Stomach smooth muscle (tissue), 2 donors: ENCODE data around the gene RPH3AL.
"Not testable (repeated sequence)": the region's sequence is repeated elsewhere in the genome, so short reads cannot be mapped to it uniquely, and the experiment has no call there.

ENCODE experiments used
- H3K27ac ChIP-seq: one replicate; pipeline ENCODE4 v1.7.0; 2013; ENCODE audit warnings: mild to moderate bottlenecking, low read length, inconsistent platforms
- H3K27me3 ChIP-seq, 2 donors: one replicate each; pipeline ENCODE4 v1.7.0; 2013; ENCODE audit warnings: low read length in 2 of 2; ENCODE audit not compliant: insufficient read depth in 2 of 2, control insufficient read depth in 1 of 2
- H3K36me3 ChIP-seq, 2 donors: one replicate each; pipeline ENCODE4 v1.7.0; 2013; ENCODE audit warnings: low read length in 2 of 2; ENCODE audit not compliant: control insufficient read depth in 2 of 2, insufficient read depth in 2 of 2
- H3K4me1 ChIP-seq: one replicate; pipeline ENCODE4 v1.7.0; 2013; ENCODE audit warnings: low read length; ENCODE audit not compliant: control insufficient read depth, insufficient read depth
- H3K4me3 ChIP-seq, 2 donors: one replicate each; pipeline ENCODE4 v1.7.0; 2013; ENCODE audit warnings: low read length in 2 of 2
- H3K9ac ChIP-seq, 2 donors: one replicate each; pipeline ENCODE4 v1.7.0; 2013; ENCODE audit warnings: low read length in 2 of 2, mild to moderate bottlenecking in 1 of 2
- H3K9me3 ChIP-seq, 2 donors: one replicate each; pipeline ENCODE4 v1.7.0; 2013; ENCODE audit warnings: low read length in 2 of 2; ENCODE audit not compliant: control insufficient read depth in 2 of 2
- donor health status: healthy.
- donor health status: Pancreatic carcinoma.

Gene RPH3AL

GRCh38 chr17:199806-200545 is 152.6 kb downstream of the RPH3AL start:
- Histone ChIP-seq H3K36me3 (no peaks in the 10 kb centered on the region), H3K9ac (no peak overlapping the region), H3K27me3 (peaks cover 11 to 17% of the 10 kb centered on the region in 2 donors), H3K27ac (no peak overlapping the region), H3K4me3 (no peak overlapping the region), H3K4me1 (peaks cover 6% of the 10 kb centered on the region), H3K9me3 (no peaks in the 10 kb centered on the region)

DNA sequence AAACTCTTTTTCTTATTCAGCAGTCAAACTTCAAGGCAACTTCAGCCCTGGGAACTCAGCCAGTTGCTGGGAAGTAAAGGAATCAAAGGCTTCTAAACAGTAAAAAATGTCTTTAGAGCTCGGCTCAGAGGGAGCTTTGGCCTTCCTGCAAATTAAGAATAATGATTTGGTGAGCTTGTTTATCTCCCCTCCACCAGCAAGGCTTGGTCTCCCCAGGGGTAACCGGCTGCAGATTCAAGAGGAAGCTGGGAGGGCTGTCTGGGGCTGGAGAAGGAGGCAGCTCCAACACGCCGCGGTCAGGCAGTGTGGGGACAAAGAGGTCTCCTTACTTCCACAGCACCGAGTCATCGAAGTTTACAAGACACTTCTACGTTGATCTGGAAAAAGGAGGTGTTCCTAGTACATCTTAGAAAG is 153.4 kb downstream of the RPH3AL start:
- Histone ChIP-seq H3K9ac (no peak overlapping the region), H3K4me1 (peaks cover 6% of the 10 kb centered on the region), H3K9me3 (no peaks in the 10 kb centered on the region), H3K27ac (no peak overlapping the region), H3K27me3 (peaks cover 11 to 17% of the 10 kb centered on the region in 2 donors), H3K4me3 (no peak overlapping the region), H3K36me3 (no peaks in the 10 kb centered on the region)

GRCh38 chr17:198225-198624 is 154.4 kb downstream of the RPH3AL start:
- H3K27ac ChIP-seq, H3K4me1 ChIP-seq, H3K9ac ChIP-seq, H3K9me3 ChIP-seq, H3K4me3 ChIP-seq, H3K36me3 ChIP-seq: not testable (repeated sequence)
- peaks cover 11 to 19% of the 10 kb centered on the region in 2 donors for H3K27me3 ChIP-seq

DNA sequence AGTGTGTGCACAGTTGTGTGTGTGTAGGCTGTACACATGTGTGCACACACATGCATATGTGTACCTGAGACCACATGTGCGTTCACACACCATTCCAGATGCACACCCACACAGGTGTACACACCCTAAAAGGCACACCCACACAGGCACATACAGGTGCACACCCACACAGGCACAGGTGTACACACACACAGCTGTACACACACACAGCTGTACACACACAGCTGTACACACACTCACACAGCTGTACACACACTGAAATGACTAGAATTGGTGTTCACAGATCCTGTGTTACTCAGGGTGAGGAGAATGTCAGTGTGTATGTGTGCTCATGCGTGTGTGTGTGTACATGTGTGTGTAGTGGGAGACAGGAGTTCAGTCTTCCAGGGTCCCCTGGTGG is 155.3 kb downstream of the RPH3AL start:
- peaks cover 6% of the 10 kb centered on the region for H3K4me1 ChIP-seq
- H3K4me3 ChIP-seq = no peak overlapping the region
- no peaks in the 10 kb centered on the region for H3K36me3 ChIP-seq
- H3K27me3 ChIP-seq = peaks cover 11 to 19% of the 10 kb centered on the region in 2 donors
- no peak overlapping the region for H3K27ac ChIP-seq
- H3K9me3 ChIP-seq = no peaks in the 10 kb centered on the region
- H3K9ac ChIP-seq = no peak overlapping the region

DNA sequence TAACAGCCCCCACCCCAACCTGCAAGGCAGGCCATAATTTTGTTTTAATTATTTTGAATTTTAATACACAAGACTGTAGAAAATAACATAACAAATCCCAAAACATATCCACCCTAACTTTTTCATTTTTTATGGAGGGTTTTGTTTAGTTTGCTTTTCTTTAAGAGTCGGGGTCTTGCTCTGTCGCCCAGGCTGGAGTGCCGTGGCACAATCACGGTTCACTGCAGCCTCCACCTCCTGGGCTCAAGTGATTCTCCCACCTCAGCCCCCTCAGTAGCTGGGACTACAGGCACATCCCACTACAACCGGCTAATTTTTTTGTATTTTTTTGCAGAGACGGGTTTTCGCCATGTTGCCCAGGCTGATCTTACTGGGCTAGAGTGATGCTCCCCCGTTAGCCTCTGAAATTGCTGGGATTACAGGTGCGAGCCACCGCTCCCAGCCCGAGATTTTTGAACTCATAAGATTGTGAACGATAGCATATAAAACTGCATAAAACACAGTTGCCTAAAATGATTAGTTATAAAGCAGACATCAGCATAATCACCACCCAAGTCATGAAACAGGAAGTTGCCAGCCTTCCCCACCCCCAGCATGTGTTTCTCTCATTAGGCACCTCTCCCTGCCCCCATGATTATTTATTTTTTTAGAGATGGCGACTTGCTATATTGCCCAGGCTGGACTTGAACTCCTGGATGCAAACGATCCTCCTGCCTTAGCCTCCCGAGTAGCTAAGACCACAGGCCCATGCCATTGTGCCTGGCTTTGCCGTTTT is 157.6 kb downstream of the RPH3AL start:
- Histone ChIP-seq H3K36me3 (no peaks in the 10 kb centered on the region), H3K27me3 (peaks cover 11 to 18% of the 10 kb centered on the region in 2 donors), H3K27ac (no peak overlapping the region), H3K4me3 (no peak overlapping the region), H3K9me3 (no peaks in the 10 kb centered on the region), H3K9ac (no peak overlapping the region), H3K4me1 (peaks cover 6% of the 10 kb centered on the region)

DNA sequence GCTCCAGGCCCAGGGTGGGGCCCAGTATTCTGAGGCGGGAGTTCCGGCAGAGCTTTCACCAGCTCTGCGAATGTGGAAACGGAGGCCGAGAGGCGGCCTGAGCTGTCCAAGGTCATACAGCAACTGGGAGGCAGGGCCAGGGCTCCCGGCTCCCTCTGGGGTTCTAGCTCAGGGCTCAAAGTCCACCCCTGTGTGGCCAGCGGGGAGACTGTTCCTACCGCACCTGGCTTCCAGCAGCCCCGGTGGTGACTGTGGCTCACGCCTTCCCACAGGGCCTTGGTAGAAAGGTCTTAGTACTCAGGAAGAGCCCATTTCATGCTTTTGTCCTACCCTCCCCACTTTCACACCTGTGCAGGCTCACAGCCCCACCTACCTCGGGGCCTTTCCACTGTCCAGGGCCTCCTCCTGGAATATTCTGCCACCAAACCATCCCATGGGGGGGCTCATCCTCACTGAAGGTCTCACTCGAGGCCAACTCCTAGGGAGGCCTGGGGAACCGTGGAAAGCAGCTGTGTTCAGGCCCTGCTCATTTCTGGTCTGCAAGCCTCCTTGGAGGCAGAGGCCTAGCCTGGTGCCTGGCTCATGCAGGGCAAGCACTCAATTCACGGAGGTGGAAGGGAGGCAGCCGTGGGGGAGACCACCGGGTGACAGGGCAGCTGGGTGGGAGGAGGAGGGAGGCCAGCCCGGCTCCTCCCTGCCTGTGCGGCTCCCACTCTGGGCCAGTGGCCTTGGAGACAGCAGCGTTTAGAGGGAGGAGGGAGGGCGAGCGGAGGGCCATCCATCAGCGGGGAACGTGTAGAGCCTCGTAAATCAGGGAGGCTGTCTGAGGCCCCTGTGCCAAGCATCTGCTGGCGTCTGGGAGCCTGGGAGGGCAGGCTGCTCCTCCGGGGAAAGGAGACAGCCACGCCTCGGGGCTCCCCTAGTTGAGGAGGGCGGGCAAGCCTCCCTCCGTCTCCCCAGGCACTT is 158.5 kb downstream of the RPH3AL start:
- no peaks in the 10 kb centered on the region for H3K36me3 ChIP-seq
- H3K9ac ChIP-seq = no peak overlapping the region
- H3K27ac ChIP-seq = no peak overlapping the region
- H3K4me3 ChIP-seq = no peak overlapping the region
- H3K9me3 ChIP-seq = no peaks in the 10 kb centered on the region
- H3K27me3 ChIP-seq = peaks cover 11% of the 10 kb centered on the region in 2 donors
- H3K4me1 ChIP-seq = peaks cover under 1% of the 10 kb centered on the region

GRCh38 chr17:193426-193810 is 159.2 kb downstream of the RPH3AL start:
- Histone ChIP-seq H3K27me3 (peaks cover 11 to 15% of the 10 kb centered on the region in 2 donors), H3K9me3 (no peaks in the 10 kb centered on the region), H3K4me1 (no peaks in the 10 kb centered on the region), H3K4me3 (no peak overlapping the region), H3K9ac (no peak overlapping the region), H3K36me3 (no peaks in the 10 kb centered on the region), H3K27ac (no peak overlapping the region)

- Histone ChIP-seq H3K27me3 (peaks cover 9 to 11% of the 10 kb centered on the region in 2 donors), H3K4me3 (no peak overlapping the region), H3K36me3 (no peaks in the 10 kb centered on the region), H3K27ac (no peak overlapping the region), H3K9me3 (no peaks in the 10 kb centered on the region), H3K4me1 (no peaks in the 10 kb centered on the region), H3K9ac (no peak overlapping the region)
These were observed 159.8 kb downstream of the RPH3AL start for GRCh38 chr17:192666-193425.

- no peak overlapping the region for H3K9ac ChIP-seq
- peaks cover 3 to 5% of the 10 kb centered on the region in 2 donors for H3K27me3 ChIP-seq
- H3K4me3 ChIP-seq = no peak overlapping the region
These were observed 163.2 kb downstream of the RPH3AL start for GRCh38 chr17:189444-189843.

DNA sequence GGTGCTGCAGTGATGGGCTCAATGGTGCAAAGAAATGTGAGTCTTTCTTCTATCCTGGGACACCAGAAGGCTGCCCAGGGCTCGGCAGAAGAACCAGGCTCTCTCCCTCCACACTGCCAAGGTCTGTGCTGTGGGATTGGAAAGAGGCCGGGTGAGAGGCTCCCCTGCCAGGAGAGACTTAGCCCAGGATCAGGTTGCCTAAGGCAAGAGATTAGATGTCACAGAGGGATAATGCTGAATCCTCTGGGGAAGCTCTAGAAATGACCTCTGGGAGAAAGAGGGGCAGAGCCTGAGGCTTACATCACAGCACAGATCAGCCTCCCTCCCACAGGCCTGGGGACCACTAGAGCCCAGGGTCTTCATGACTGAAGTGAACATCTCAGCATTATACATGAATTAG is 165.5 kb downstream of the RPH3AL start:
- no peaks in the 10 kb centered on the region for H3K9me3 ChIP-seq
- H3K27ac ChIP-seq = no peak overlapping the region
- no peaks in the 10 kb centered on the region for H3K4me1 ChIP-seq
- no peak overlapping the region for H3K4me3 ChIP-seq
- H3K36me3 ChIP-seq = no peaks in the 10 kb centered on the region
- H3K27me3 ChIP-seq = peaks cover 12 to 17% of the 10 kb centered on the region in 2 donors
- H3K9ac ChIP-seq = no peak overlapping the region

More at GRCh38 chr17:189444-189843, 163.2 kb downstream of the RPH3AL start:
- no peaks in the 10 kb centered on the region for H3K36me3 ChIP-seq
- no peaks in the 10 kb centered on the region for H3K9me3 ChIP-seq
- H3K4me1 ChIP-seq = no peaks in the 10 kb centered on the region
- no peak overlapping the region for H3K27ac ChIP-seq
